K562 (cell line): ENCODE results near the gene C6orf62. TPM values are rescaled to one million over a fixed set of nuclear protein-coding genes. Genes with fewer than 3 reads are reported as not detected.

Source experiments
- ARNT ChIP-seq, 2 experiments: fragments of 450-650 bp; IDR thresholded peaks; 2 replicates each; pipeline ENCODE4 v1.6.1; 2016; ENCODE audit warnings: mild to moderate bottlenecking in 1 of 2
- BRF2 ChIP-seq: IDR thresholded peaks from 3 replicates; pipeline ENCODE4 v1.6.1; 2011; ENCODE audit warnings: borderline replicate concordance, mild to moderate bottlenecking; ENCODE audit not compliant: insufficient read length, insufficient read depth
- CGGBP1 ChIP-seq: fragments of 250-450 bp; sonication (Bioruptor Pico); IDR thresholded peaks from 2 replicates; pipeline ENCODE4 v1.9.0; 2021; ENCODE audit warnings: mild to moderate bottlenecking
- FOXP4 ChIP-seq: sonication (generic); formaldehyde crosslinking; IDR thresholded peaks from 2 replicates; pipeline ENCODE4 v1.8.0; 2022; ENCODE audit warnings: mild to moderate bottlenecking, missing genetic modification reagents, borderline replicate concordance
- JUN ChIP-seq, 2 experiments: sonication (generic) in 1 of 2; formaldehyde crosslinking in 1 of 2; IDR thresholded peaks; 2 replicates each; pipeline versions ENCODE4 v1.6.1 to v1.8.0; 2012 to 2022; ENCODE audit warnings: borderline replicate concordance in 2 of 2, mild to moderate bottlenecking in 2 of 2, improper control_type of control experiment in 1 of 2, low read depth in 1 of 2, low read length in 1 of 2, missing genetic modification reagents in 1 of 2
- KHSRP ChIP-seq: fragments of 450-650 bp; IDR thresholded peaks from 2 replicates; pipeline ENCODE4 v1.6.1; 2017
- KLF13 ChIP-seq: fragments of 450-650 bp; IDR thresholded peaks from 2 replicates; pipeline ENCODE4 v1.6.1; 2016; ENCODE audit warnings: missing genetic modification characterization, low read depth, mild to moderate bottlenecking, missing compliant biosample characterization, moderate library complexity, borderline replicate concordance
- MCM5 ChIP-seq: fragments of 450-650 bp; IDR thresholded peaks from 2 replicates; pipeline ENCODE4 v1.6.1; 2016; ENCODE audit warnings: low read depth
- NRF1 ChIP-seq, 2 experiments: fragments of 450-650 bp; IDR thresholded peaks in 1 of 2; conservative IDR thresholded peaks in 1 of 2; 2 replicates each; pipeline ENCODE4 v1.6.1; 2014; ENCODE audit warnings: mild to moderate bottlenecking in 2 of 2
- PKNOX1 ChIP-seq: fragments of 450-650 bp; IDR thresholded peaks from 2 replicates; pipeline ENCODE4 v1.6.1; 2016
- POLR2AphosphoS5 ChIP-seq: IDR thresholded peaks from 2 replicates; pipeline ENCODE4 v1.6.1; 2011; ENCODE audit warnings: mild to moderate bottlenecking, low read depth, low read length, moderate library complexity; ENCODE audit not compliant: control insufficient read depth, insufficient read depth
- PRMT5 ChIP-seq: sonication (generic); formaldehyde crosslinking; IDR thresholded peaks from 2 replicates; pipeline ENCODE4 v1.5.0; 2020; ENCODE audit warnings: missing genetic modification reagents
- SAFB2 ChIP-seq: fragments of 200-400 bp; formaldehyde crosslinking; IDR thresholded peaks from 2 replicates; pipeline ENCODE4 v1.6.1; 2018; ENCODE audit warnings: borderline replicate concordance, low read length, low read depth, moderate library complexity; ENCODE audit not compliant: severe bottlenecking
- STAT5B ChIP-seq: fragments of 250-450 bp; sonication (Bioruptor Pico); IDR thresholded peaks from 2 replicates; pipeline ENCODE4 v1.8.0; 2021; ENCODE audit warnings: mild to moderate bottlenecking, inconsistent platforms
- TCF7 ChIP-seq: sonication (generic); IDR thresholded peaks from 2 replicates; pipeline ENCODE4 v1.6.1; 2016; ENCODE audit warnings: antibody characterized with exemption, borderline replicate concordance
- ZBTB1 ChIP-seq: sonication (generic); formaldehyde crosslinking; IDR thresholded peaks from 2 replicates; pipeline ENCODE4 v1.8.1; 2023; ENCODE audit warnings: missing genetic modification reagents, low read depth, mild to moderate bottlenecking, borderline replicate concordance
- ZEB2 ChIP-seq: fragments of 450-650 bp; IDR thresholded peaks from 2 replicates; pipeline ENCODE4 v1.6.1; 2016
- ZNF121 ChIP-seq: sonication (generic); formaldehyde crosslinking; conservative IDR thresholded peaks from 2 replicates; pipeline ENCODE4 v1.8.0; 2022; ENCODE audit warnings: missing genetic modification reagents
- polyA plus RNA-seq, 8 experiments: library from polyadenylated mRNA; depleted of rRNA in 4 of 8; stranded (reverse) in 5 of 8; unstranded in 3 of 8; fragments of >200 nt; fragmentation: Nextera tagmentation in 2 of 8; fragmentation: Illumina TruSeq in 1 of 8; extraction: Ambion mirVana in 2 of 8; extraction: Trizol in 1 of 8; gene quantifications; 2 replicates each; pipeline versions ENCODE4 v1.2.1 to v1.2.3, GENCODE V29; 2011 to 2014; ENCODE audit warnings: inconsistent platforms in 1 of 8, missing spikeins in 1 of 8
- total RNA-seq, 7 experiments: library from RNA; depleted of rRNA in 6 of 7; stranded (reverse); fragments of >200 nt in 6 of 7; fragmentation: Illumina TruSeq in 2 of 7; extraction: Trizol in 2 of 7; gene quantifications; 2 replicates each; pipeline versions ENCODE4 v1.2.1 to v1.2.3, GENCODE V29; 2011 to 2021; ENCODE audit warnings: low replicate concordance in 1 of 7
- TF ChIP-seq, protein P1 (sequence below): fragments of 450-650 bp; conservative IDR thresholded peaks from 2 replicates; pipeline ENCODE4 v1.6.1; 2016; ENCODE audit warnings: missing genetic modification characterization, low read depth, mild to moderate bottlenecking, control low read depth, missing compliant biosample characterization
- TF ChIP-seq, protein P2 (sequence below): fragments of 250-450 bp; sonication (Bioruptor Pico); IDR thresholded peaks from 2 replicates; pipeline ENCODE4 v1.8.0; 2022; ENCODE audit warnings: moderate library complexity, mild to moderate bottlenecking, inconsistent platforms

Gene C6orf62
- total and polyA plus RNA-seq, 9 of the 15 experiments (the other 6 are each of a cell fraction or from before 2014, with no cell fraction given), result 48.5 to 579 (median 111) TPM

GRCh38 chr6:24766680-24767462 is 47.9 kb upstream of the C6orf62 start (continued):
- TF ChIP-seq ZEB2 (no peak), PKNOX1 (no peak), KLF13 (tag) (no peak), CGGBP1 (CRISPR knock-in tag) (no peak), POLR2AphosphoS5 (no peak), PRMT5 (CRISPR knock-in tag) (no peak), TCF7 (no peak), NRF1 (conservative IDR thresholded peaks at IDR 0.05 in 1 of 2, IDR thresholded peaks at IDR 0.05 in 1 of 2) (no peak), ZNF121 (CRISPR knock-in tag) (peak; percentile 79), SAFB2 (no peak), BRF2 (no peak), STAT5B (no peak), ARNT (IDR thresholded peaks at IDR 0.05) (no peak), ZBTB1 (no peak), FOXP4 (CRISPR knock-in tag) (no peak), MCM5 (no peak), KHSRP (no peak), JUN (IDR thresholded peaks at IDR 0.05; ENCODE audit: borderline replicate concordance, low read depth, low read length) (no peak), JUN (CRISPR knock-in tag; IDR thresholded peaks at IDR 0.05; ENCODE audit: borderline replicate concordance) (no peak)
- TF ChIP-seq, protein P1, sequence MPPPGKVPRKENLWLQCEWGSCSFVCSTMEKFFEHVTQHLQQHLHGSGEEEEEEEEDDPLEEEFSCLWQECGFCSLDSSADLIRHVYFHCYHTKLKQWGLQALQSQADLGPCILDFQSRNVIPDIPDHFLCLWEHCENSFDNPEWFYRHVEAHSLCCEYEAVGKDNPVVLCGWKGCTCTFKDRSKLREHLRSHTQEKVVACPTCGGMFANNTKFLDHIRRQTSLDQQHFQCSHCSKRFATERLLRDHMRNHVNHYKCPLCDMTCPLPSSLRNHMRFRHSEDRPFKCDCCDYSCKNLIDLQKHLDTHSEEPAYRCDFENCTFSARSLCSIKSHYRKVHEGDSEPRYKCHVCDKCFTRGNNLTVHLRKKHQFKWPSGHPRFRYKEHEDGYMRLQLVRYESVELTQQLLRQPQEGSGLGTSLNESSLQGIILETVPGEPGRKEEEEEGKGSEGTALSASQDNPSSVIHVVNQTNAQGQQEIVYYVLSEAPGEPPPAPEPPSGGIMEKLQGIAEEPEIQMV, result no peak
- TF ChIP-seq, protein P2, sequence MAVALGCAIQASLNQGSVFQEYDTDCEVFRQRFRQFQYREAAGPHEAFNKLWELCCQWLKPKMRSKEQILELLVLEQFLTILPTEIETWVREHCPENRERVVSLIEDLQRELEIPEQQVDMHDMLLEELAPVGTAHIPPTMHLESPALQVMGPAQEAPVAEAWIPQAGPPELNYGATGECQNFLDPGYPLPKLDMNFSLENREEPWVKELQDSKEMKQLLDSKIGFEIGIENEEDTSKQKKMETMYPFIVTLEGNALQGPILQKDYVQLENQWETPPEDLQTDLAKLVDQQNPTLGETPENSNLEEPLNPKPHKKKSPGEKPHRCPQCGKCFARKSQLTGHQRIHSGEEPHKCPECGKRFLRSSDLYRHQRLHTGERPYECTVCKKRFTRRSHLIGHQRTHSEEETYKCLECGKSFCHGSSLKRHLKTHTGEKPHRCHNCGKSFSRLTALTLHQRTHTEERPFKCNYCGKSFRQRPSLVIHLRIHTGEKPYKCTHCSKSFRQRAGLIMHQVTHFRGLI (CRISPR knock-in tag), result no peak
